Right lobe of liver (tissue), 6 donors: ENCODE data around the gene SPINK9. TPM values are rescaled to one million over a fixed set of nuclear protein-coding genes. Genes with fewer than 3 reads are reported as not detected.

Experiments
- ATAC-seq, 4 donors: fragments of 200-7000 bp; cut with Tn5 transposase; one replicate each; pipeline ENCODE4 v1.9.1; 2020; ENCODE audit warnings: mild to moderate bottlenecking in 4 of 4, moderate library complexity in 4 of 4
- DNase-seq, 3 donors: peaks; one replicate each; pipeline ENCODE4 v3.0.0-alpha.2; 2020
- H3K27ac ChIP-seq, 3 donors: fragments of 200-600 bp; one replicate each; pipeline ENCODE4 v1.8.0; 2022
- H3K27me3 ChIP-seq, 2 donors: fragments of 200-600 bp; one replicate each; pipeline ENCODE4 v1.8.0; 2022
- H3K36me3 ChIP-seq, 4 donors: fragments of 200-600 bp; sonication (generic) in 1 of 4; one replicate each; pipeline versions ENCODE4 v1.5.1 to v1.8.0; 2017 to 2022; ENCODE audit warnings: control low read depth in 1 of 4
- H3K4me1 ChIP-seq, 4 donors: fragments of 200-600 bp; sonication (generic) in 1 of 4; one replicate each; pipeline versions ENCODE4 v1.5.1 to v1.8.0; 2017 to 2022; ENCODE audit warnings: control low read depth in 1 of 4
- H3K4me3 ChIP-seq, 3 donors: fragments of 200-600 bp; one replicate each; pipeline ENCODE4 v1.8.0; 2022
- H3K9me3 ChIP-seq, 4 donors: fragments of 200-600 bp; sonication (generic) in 1 of 4; one replicate each; pipeline versions ENCODE4 v1.5.1 to v1.8.0; 2017 to 2022; ENCODE audit warnings: control low read depth in 1 of 4
- POLR2A ChIP-seq: fragments of 450-650 bp; IDR thresholded peaks from one replicate; pipeline ENCODE4 v1.6.1; 2017; ENCODE audit warnings: antibody characterized with exemption, mild to moderate bottlenecking
- WGBS: methylation state at CpG from one replicate; pipeline ENCODE4 v1.1.6; 2018; ENCODE audit warnings: low coverage, low lambda C conversion rate; ENCODE audit not compliant: insufficient coverage; ENCODE audit errors: missing lambda C conversion rate; 5-methylcytosine and 5-hydroxymethylcytosine counted together
- intact Hi-C, 2 donors: fragments of 100-400 bp; cut with DNase I; formaldehyde crosslinking; loops; one replicate each; pipeline versions ENCODE4 v1.11.2 to v1.14.1; 2022
- total RNA-seq, 6 experiments: library from RNA; depleted of rRNA in 2 of 6; stranded (reverse); fragments of >200 nt in 2 of 6; fragmentation: NEBNext Ultra II Directional in 3 of 6; extraction: Animal tissue kit (Norgen Biotek cat#: 25700) in 3 of 6; gene quantifications; one replicate each; pipeline versions ENCODE4 v1.1.0 to v1.2.4, GENCODE V29; 2016 to 2023
- TF ChIP-seq, protein P1 (sequence below), 4 donors: fragments of 200-600 bp in 3 of 4; fragments of 450-650 bp in 1 of 4; IDR thresholded peaks; one replicate each; pipeline versions ENCODE4 v1.5.1 to v1.8.0; 2016 to 2022; ENCODE audit warnings: antibody characterized with exemption in 4 of 4, mild to moderate bottlenecking in 2 of 4
- donor health status: DM: no; HTN: yes; CAD: no.
- donor health status: DM: no; HTN: no; CAD: no.
- donor health status: DM: no; HTN: no; CAD: no.
- donor health status: DM: no; HTN: yes; CAD: no.
- donor health status: DM: no; HTN: yes; CAD: no.

SPINK9 gene
- total RNA-seq, 6 experiments from 2014 or later = not detected

DNA sequence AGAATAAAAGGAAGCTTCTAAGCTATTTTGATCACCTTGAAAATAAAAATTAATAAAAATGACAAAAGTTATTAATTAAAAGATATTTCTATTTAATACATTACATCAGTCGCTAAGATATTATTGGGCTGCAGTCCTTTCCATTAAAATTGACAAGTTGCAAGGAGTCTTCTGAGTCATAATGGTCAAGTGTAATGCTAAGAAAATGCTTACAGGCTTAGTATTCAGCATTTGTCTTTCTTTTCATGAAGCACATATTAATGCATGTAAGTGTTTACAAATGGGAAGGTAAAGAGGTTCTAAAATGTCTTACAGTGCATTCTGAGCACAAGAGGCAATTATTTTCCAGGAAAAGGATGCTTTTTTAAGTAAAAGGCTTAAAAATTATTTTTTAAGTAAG lies 17.3 kb downstream of the SPINK9 start:
- ATAC-seq (no peak), DNase-seq (no peak)
- Histone ChIP-seq H3K27ac (no peak overlapping the region), H3K4me3 (no peak overlapping the region), H3K9me3 (no peaks in the 10 kb centered on the region), H3K4me1 (no peaks in the 10 kb centered on the region), H3K27me3 (no peaks in the 10 kb centered on the region), H3K36me3 (no peaks in the 10 kb centered on the region)
- no peak for TF ChIP-seq POLR2A
- TF ChIP-seq, protein P1, sequence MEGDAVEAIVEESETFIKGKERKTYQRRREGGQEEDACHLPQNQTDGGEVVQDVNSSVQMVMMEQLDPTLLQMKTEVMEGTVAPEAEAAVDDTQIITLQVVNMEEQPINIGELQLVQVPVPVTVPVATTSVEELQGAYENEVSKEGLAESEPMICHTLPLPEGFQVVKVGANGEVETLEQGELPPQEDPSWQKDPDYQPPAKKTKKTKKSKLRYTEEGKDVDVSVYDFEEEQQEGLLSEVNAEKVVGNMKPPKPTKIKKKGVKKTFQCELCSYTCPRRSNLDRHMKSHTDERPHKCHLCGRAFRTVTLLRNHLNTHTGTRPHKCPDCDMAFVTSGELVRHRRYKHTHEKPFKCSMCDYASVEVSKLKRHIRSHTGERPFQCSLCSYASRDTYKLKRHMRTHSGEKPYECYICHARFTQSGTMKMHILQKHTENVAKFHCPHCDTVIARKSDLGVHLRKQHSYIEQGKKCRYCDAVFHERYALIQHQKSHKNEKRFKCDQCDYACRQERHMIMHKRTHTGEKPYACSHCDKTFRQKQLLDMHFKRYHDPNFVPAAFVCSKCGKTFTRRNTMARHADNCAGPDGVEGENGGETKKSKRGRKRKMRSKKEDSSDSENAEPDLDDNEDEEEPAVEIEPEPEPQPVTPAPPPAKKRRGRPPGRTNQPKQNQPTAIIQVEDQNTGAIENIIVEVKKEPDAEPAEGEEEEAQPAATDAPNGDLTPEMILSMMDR (IDR thresholded peaks at IDR 0.05) = no peak
- WGBS = 89% methylated on average over 1 of the region's 1 CpG
- intact Hi-C loops = no loop called here

DNA sequence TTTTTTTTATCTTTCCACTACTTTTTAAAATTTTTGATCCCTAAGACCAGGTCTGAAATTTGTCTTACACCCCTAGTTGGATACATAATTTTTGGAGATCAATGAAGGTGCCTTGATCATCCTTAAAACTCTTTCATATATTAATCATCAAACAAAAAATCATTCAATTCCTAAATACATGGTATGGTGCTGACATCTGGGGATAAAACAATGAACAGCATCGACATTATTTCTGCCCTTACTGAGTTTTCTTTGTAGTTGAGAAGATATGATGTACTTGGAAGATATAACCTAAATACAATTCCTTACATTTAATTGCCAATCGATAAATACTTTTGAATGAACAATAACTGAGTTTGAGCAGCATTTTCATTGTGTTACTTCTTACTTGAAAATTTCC lies 18.3 kb downstream of the SPINK9 start:
- no peak for TF ChIP-seq POLR2A
- TF ChIP-seq, protein P1 (IDR thresholded peaks at IDR 0.05) = no peak
- H3K27me3 ChIP-seq = no peaks in the 10 kb centered on the region
- H3K9me3 ChIP-seq = no peaks in the 10 kb centered on the region
- no peaks in the 10 kb centered on the region for H3K4me1 ChIP-seq
- H3K36me3 ChIP-seq = no peaks in the 10 kb centered on the region
- intact Hi-C loops = no loop called here
- no peak overlapping the region for H3K27ac ChIP-seq
- no peak overlapping the region for H3K4me3 ChIP-seq
- DNase-seq = no peak
- ATAC-seq = no peak
- 84% methylated on average over 2 of the region's 2 CpGs for WGBS

DNA sequence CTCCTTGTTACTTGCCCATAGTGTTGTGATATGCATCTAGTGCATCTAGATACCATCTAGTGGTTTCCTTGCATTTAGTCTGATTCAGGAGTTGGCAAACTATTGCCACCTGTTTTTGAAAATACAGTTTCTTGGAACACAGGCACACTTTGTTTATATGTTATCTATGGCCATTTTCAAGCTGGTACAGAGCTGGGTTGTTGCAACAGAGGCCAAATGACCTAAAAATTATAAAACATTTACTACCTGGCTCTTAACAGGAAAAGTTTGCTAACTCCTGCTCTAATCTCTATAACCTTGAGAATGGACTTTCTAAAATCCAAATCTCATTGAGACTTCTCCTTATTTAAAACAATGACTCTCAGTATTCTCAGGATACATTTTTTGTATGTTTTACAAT lies 29.0 kb downstream of the SPINK9 start:
- no peak for TF ChIP-seq POLR2A
- TF ChIP-seq, protein P1 (IDR thresholded peaks at IDR 0.05) = no peak
- Histone ChIP-seq H3K4me3 (no peak overlapping the region), H3K9me3 (no peaks in the 10 kb centered on the region), H3K36me3 (no peaks in the 10 kb centered on the region), H3K4me1 (peaks cover 0 to 12% (median 0%) of the 10 kb centered on the region in 4 donors), H3K27me3 (no peaks in the 10 kb centered on the region), H3K27ac (no peak overlapping the region)
- peak; percentile 74 to 83 (median 76) for ATAC-seq
- no peak for DNase-seq
- intact Hi-C loops = no loop called here

DNA sequence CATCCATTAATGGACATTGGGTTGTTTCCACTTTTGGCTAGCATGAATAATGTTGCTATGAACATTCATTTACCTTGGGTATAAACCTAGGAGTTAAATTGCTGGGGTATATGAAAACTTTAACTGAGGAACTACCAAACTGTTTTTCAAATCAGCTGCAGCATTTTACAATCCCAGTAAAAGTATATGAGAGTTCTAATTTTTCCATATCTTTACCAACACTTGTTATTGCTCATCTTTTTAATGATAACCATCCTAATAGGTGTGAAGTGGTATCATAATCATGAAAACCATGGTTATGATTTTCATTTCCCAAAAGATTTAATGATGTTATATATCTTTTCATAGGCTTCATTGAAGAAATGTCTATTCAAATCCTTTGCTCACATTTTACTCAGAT lies 32.9 kb downstream of the SPINK9 start:
- ATAC-seq = no peak
- Histone ChIP-seq H3K4me3 (no peak overlapping the region), H3K36me3 (no peaks in the 10 kb centered on the region), H3K9me3 (no peaks in the 10 kb centered on the region), H3K4me1 (peaks cover 0 to 12% (median 0%) of the 10 kb centered on the region in 4 donors), H3K27me3 (no peaks in the 10 kb centered on the region), H3K27ac (no peak overlapping the region)
- TF ChIP-seq, protein P1 (IDR thresholded peaks at IDR 0.05) = no peak
- TF ChIP-seq POLR2A = no peak
- DNase-seq = no peak
- intact Hi-C loops = no loop called here

DNA sequence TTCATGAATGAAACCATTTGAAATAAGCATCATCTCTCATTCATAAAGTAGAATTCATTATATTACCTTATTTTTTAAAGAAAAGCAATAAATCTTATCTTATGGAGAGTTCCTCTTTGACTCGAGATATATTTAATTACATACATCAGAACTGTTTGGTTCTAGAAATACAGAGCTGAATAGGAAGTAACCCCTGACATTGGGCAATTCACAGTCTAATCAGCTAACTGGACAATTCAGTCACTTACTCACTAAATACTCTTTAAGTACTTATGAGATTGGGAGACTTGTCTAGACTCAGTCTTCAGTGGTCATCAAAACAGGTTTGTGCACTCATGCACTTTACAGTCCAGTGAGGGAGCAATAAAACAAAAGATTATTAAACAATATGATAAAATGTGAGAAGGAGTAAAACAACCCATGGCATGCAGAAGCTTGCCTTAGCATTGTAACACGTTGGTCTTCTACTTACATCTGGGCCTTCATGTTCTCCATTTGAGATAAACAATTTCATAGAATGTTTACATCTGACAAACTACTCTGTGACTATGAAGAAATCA lies 36.9 kb downstream of the SPINK9 start:
- H3K27ac ChIP-seq = no peak overlapping the region
- no peak overlapping the region for H3K4me3 ChIP-seq
- no peaks in the 10 kb centered on the region for H3K4me1 ChIP-seq
- intact Hi-C loops = no loop called here
- WGBS = 62% methylated on average over 2 of the region's 2 CpGs
- no peak for DNase-seq
- TF ChIP-seq, protein P1 (IDR thresholded peaks at IDR 0.05) = no peak
- TF ChIP-seq POLR2A = no peak
- no peaks in the 10 kb centered on the region for H3K9me3 ChIP-seq
- H3K27me3 ChIP-seq = no peaks in the 10 kb centered on the region
- H3K36me3 ChIP-seq = no peaks in the 10 kb centered on the region
- no peak for ATAC-seq
